ENCODE measurements around the gene CDK9. TPM values are rescaled to one million over a fixed set of nuclear protein-coding genes. Genes with fewer than 3 reads are reported as not detected.
A peak's percentile ranks its signal among the peaks of the same experiment; 100 is the strongest.

The CDK9 gene
- total RNA-seq, 4 donors from 2014 or later = 54.4 to 79.6 (median 71.7) TPM

DNA sequence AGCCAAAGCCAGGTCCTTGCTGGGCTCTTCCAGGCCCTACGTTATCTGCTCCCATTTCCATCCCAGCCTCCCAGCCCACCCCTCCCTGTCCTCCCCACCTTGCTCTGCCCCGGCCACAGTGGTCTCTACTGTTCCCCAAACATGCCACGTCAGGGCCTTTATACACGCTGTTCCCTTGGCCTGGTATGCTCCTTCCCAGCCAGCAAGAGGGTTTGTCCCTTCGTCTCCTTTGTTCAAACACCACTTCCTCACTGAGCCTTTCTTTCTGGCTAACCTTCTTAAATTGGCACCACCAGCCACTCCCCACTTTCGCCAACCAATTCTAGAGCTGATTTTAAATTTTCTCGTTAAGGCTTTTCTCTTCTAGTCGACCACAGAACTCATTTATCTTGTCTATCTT, 17.1 kb upstream of the CDK9 start:
- TF ChIP-seq EP300 (IDR thresholded peaks at IDR 0.05) (no peak), POLR2AphosphoS5 (IDR thresholded peaks at IDR 0.05) (peak in 1 of 2 donors; percentile 18)
- peaks cover 35 to 50% (median 43%) of the 10 kb centered on the region in 4 donors for H3K4me1 ChIP-seq
- H3K27ac ChIP-seq (replicated peaks in 1 of 4) = peak overlapping the region; percentile 48 to 75 (median 70)

GRCh38 chr9:127769101-127769500, 16.7 kb upstream of the CDK9 start:
- no peaks in the 10 kb centered on the region for H3K9me3 ChIP-seq
- peak overlapping the region in 3 of 4 donors; percentile 20 to 60 (median 21) for H3K4me3 ChIP-seq
- WGBS = 84% methylated on average over 5 of the region's 5 CpGs

More for the DNA sequence above, 17.1 kb upstream of the CDK9 start:
- peak overlapping the region in 3 of 4 donors; percentile 20 to 60 (median 41) for H3K4me3 ChIP-seq
- no peaks in the 10 kb centered on the region for H3K9me3 ChIP-seq
- intact Hi-C loops (cut with DNase I) = no loop called here
- 68% methylated on average over 8 of the region's 8 CpGs for WGBS
- peaks cover 0 to 11% (median 0%) of the 10 kb centered on the region in 4 donors for H3K36me3 ChIP-seq
- peaks cover 0 to 22% (median 0%) of the 10 kb centered on the region in 4 donors for H3K27me3 ChIP-seq
- DNase-seq (ENCODE audit: extremely low spot score) = no peak

DNA sequence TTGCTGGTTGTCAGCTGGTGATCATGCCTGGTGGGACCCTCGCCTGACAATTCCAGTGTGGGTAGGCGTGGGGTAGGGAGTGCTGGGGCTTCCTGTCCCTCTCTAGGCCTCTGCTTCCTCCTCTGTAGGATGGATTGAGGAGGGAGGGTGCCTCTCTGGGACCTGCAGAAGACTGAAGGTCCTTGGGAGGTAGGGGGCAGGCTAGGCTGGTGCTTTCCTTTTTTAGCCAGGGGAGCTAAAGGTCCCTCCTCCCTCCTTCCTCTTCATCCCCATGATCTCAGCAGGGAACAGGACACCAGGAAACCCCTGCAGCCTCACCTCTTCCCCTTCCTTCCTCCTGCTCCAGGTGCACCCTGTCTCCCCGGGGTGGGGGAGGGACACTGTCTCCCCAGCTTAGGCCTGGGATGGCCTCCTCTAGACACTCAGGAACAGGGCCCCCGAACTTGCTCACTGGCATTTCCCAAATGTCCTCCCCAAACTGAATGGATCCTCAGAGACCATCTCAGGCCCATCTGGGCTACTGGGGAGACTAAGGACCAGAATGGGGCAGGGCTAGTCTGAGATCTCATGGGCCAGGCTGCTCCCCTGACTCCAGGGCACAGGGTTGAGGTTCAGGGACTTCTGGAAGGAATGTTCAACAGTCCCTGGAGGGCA, 15.8 kb upstream of the CDK9 start:
- WGBS = 68% methylated on average over 3 of the region's 4 CpGs
- DNase-seq (ENCODE audit: extremely low spot score) = no peak
- intact Hi-C loops (cut with DNase I) = no loop called here
- peaks cover 0 to 11% (median 0%) of the 10 kb centered on the region in 4 donors for H3K36me3 ChIP-seq
- H3K27me3 ChIP-seq = peaks cover 0 to 11% (median 0%) of the 10 kb centered on the region in 4 donors
- peaks cover 28 to 43% (median 39%) of the 10 kb centered on the region in 4 donors for H3K4me1 ChIP-seq
- no peak for TF ChIP-seq POLR2AphosphoS5 (IDR thresholded peaks at IDR 0.05)
- TF ChIP-seq POLR2A (IDR thresholded peaks at IDR 0.05; ENCODE audit: low read depth) = no peak
- no peak for TF ChIP-seq EP300 (IDR thresholded peaks at IDR 0.05)
- TF ChIP-seq, protein P1, sequence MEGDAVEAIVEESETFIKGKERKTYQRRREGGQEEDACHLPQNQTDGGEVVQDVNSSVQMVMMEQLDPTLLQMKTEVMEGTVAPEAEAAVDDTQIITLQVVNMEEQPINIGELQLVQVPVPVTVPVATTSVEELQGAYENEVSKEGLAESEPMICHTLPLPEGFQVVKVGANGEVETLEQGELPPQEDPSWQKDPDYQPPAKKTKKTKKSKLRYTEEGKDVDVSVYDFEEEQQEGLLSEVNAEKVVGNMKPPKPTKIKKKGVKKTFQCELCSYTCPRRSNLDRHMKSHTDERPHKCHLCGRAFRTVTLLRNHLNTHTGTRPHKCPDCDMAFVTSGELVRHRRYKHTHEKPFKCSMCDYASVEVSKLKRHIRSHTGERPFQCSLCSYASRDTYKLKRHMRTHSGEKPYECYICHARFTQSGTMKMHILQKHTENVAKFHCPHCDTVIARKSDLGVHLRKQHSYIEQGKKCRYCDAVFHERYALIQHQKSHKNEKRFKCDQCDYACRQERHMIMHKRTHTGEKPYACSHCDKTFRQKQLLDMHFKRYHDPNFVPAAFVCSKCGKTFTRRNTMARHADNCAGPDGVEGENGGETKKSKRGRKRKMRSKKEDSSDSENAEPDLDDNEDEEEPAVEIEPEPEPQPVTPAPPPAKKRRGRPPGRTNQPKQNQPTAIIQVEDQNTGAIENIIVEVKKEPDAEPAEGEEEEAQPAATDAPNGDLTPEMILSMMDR (IDR thresholded peaks at IDR 0.05) = no peak
- H3K9me3 ChIP-seq = no peaks in the 10 kb centered on the region
- peak overlapping the region; percentile 40 to 75 (median 70) for H3K27ac ChIP-seq (replicated peaks in 1 of 4)
- H3K4me3 ChIP-seq = peak overlapping the region; percentile 53 to 70 (median 58)

More at GRCh38 chr9:127769101-127769500, 16.7 kb upstream of the CDK9 start:
- no peak for DNase-seq (ENCODE audit: extremely low spot score)
- Histone ChIP-seq H3K36me3 (peaks cover 0 to 11% (median 0%) of the 10 kb centered on the region in 4 donors), H3K27ac (replicated peaks in 1 of 4) (peak overlapping the region; percentile 48 to 75 (median 70)), H3K27me3 (peaks cover 0 to 18% (median 0%) of the 10 kb centered on the region in 4 donors), H3K4me1 (peaks cover 35 to 50% (median 41%) of the 10 kb centered on the region in 4 donors)
- intact Hi-C loops (cut with DNase I) = no loop called here
- TF ChIP-seq POLR2A (IDR thresholded peaks at IDR 0.05; ENCODE audit: low read depth) = no peak
- no peak for TF ChIP-seq EP300 (IDR thresholded peaks at IDR 0.05)
- TF ChIP-seq, protein P1 (IDR thresholded peaks at IDR 0.05) = no peak
- no peak for TF ChIP-seq POLR2AphosphoS5 (IDR thresholded peaks at IDR 0.05)

DNA sequence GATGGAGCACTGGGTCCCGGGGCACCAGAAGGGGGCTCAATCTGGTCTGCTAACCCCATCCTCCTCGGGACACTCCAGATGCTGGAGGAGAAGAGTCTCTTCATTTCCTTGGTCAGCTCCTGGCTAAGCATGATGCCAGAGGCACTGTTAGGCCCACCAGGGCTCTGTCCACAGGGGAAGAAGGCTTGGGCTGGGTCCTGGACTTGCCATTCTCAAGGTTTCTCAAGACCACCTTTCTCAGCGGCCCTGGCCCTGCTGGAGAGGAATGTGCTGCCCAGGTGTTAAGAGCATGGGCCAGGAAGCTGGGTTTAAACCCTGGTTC, 15.3 kb upstream of the CDK9 start:
- H3K27ac ChIP-seq (replicated peaks in 1 of 4) = peak overlapping the region; percentile 40 to 75 (median 70)
- peaks cover 28 to 43% (median 39%) of the 10 kb centered on the region in 4 donors for H3K4me1 ChIP-seq
- WGBS = 57% methylated on average over 3 of the region's 3 CpGs
- H3K36me3 ChIP-seq = peaks cover 0 to 11% (median 0%) of the 10 kb centered on the region in 4 donors
- peaks cover 0 to 11% (median 0%) of the 10 kb centered on the region in 4 donors for H3K27me3 ChIP-seq
- DNase-seq (ENCODE audit: extremely low spot score) = no peak
- intact Hi-C loops (cut with DNase I) = no loop called here
- H3K4me3 ChIP-seq = peak overlapping the region; percentile 53 to 70 (median 58)
- TF ChIP-seq EP300 (IDR thresholded peaks at IDR 0.05) (no peak), POLR2A (IDR thresholded peaks at IDR 0.05; ENCODE audit: low read depth) (no peak), POLR2AphosphoS5 (IDR thresholded peaks at IDR 0.05) (no peak)
- TF ChIP-seq, protein P1 (IDR thresholded peaks at IDR 0.05) = no peak
- no peaks in the 10 kb centered on the region for H3K9me3 ChIP-seq

DNA sequence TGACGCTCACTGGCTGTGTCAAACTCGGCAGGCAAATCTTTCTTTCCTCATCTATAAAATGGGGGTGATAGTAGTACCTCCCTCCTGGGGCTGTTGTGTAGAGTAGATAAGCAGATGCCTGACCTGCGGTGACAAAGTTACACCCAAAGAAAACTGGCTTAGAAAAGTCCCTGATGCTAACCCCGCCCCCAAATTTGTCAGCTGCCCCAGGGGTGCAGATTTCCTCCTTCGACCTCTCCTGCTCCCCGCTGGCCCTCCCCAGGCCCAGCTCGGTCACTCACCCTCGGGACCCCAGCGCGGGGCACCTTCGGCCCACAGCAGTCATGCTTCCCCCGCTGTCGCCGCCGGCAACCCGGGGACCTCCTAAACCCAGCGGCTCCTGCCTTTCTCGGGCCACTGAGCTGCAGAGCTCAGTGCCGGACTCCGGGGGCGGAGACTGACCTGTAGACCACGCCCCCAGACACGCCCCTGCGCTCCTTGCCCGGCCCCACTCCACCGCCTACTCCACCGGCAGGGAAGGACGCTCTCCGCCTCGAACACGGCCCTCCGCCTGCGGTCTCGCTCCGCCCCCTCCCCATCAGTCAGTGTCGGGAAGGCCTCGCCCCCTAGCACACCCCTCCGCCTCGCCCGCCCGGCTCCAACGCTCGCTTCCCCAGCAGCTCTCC, 14.8 kb upstream of the CDK9 start:
- DNase-seq (ENCODE audit: extremely low spot score) = peak; percentile 99
- peaks cover 0 to 9% (median 0%) of the 10 kb centered on the region in 4 donors for H3K27me3 ChIP-seq
- intact Hi-C loops (cut with DNase I) = no loop called here
- H3K27ac ChIP-seq (replicated peaks in 1 of 4) = peak overlapping the region; percentile 40 to 75 (median 70)
- H3K9me3 ChIP-seq = no peaks in the 10 kb centered on the region
- TF ChIP-seq POLR2A (IDR thresholded peaks at IDR 0.05; ENCODE audit: low read depth) = peak; percentile 9
- TF ChIP-seq, protein P1 (IDR thresholded peaks at IDR 0.05) = peak in 1 of 3 experiments; percentile 10
- TF ChIP-seq POLR2AphosphoS5 (IDR thresholded peaks at IDR 0.05) = peak; percentile 71 to 81
- TF ChIP-seq EP300 (IDR thresholded peaks at IDR 0.05) = no peak
- peak overlapping the region; percentile 53 to 70 (median 58) for H3K4me3 ChIP-seq
- 3% methylated on average over 10 of the region's 43 CpGs for WGBS
- peaks cover 0 to 10% (median 0%) of the 10 kb centered on the region in 4 donors for H3K36me3 ChIP-seq
- H3K4me1 ChIP-seq = peaks cover 27 to 43% (median 37%) of the 10 kb centered on the region in 4 donors

Measured in esophagus muscularis mucosa (tissue), 4 donors.